Fibroblast of lung (primary cell): ENCODE results near the gene ATOH7.

Experiments
- EZH2 ChIP-seq: IDR thresholded peaks from 2 replicates; pipeline ENCODE4 v1.5.1; 2012; ENCODE audit warnings: low read length, control low read depth, mild to moderate bottlenecking; ENCODE audit errors: missing control alignments
- TF ChIP-seq, protein P1 (sequence below), 2 donors: IDR thresholded peaks in 1 of 2; conservative IDR thresholded peaks in 1 of 2; 1 replicate in 1 of 2; 2 replicates in 1 of 2; pipeline ENCODE4 v1.5.1; 2011 to 2012; ENCODE audit warnings: low read length in 2 of 2, control low read depth in 1 of 2, inconsistent platforms in 1 of 2, low read depth in 1 of 2, mild to moderate bottlenecking in 1 of 2

- TF ChIP-seq, protein P1, sequence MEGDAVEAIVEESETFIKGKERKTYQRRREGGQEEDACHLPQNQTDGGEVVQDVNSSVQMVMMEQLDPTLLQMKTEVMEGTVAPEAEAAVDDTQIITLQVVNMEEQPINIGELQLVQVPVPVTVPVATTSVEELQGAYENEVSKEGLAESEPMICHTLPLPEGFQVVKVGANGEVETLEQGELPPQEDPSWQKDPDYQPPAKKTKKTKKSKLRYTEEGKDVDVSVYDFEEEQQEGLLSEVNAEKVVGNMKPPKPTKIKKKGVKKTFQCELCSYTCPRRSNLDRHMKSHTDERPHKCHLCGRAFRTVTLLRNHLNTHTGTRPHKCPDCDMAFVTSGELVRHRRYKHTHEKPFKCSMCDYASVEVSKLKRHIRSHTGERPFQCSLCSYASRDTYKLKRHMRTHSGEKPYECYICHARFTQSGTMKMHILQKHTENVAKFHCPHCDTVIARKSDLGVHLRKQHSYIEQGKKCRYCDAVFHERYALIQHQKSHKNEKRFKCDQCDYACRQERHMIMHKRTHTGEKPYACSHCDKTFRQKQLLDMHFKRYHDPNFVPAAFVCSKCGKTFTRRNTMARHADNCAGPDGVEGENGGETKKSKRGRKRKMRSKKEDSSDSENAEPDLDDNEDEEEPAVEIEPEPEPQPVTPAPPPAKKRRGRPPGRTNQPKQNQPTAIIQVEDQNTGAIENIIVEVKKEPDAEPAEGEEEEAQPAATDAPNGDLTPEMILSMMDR (conservative IDR thresholded peaks at IDR 0.05 in 1 of 2, IDR thresholded peaks at IDR 0.05 in 1 of 2; ENCODE audit: low read depth in 1 of 2, low read length in 2 of 2) = no peak
- TF ChIP-seq EZH2 = no peak
These were observed 29.0 kb downstream of the ATOH7 start for GRCh38 chr10:68202960-68203353.
